Stimulated activated CD4-positive, alpha-beta T cell treated with anti-CD3 and anti-CD28 coated beads, Interleukin-1b, Interleukin-23, amount 100 ng/mL, for 24 hours (primary cell): ENCODE data around the gene MAMLD1.

Experiments used
- DNase-seq, 4 experiments: peaks; one replicate each; pipeline ENCODE4 v3.0.0-alpha.2; 2020; ENCODE audit warnings: low read depth in 4 of 4, low spot score in 1 of 4

The MAMLD1 gene

GRCh38 chrX:150529587-150529986 lies 166.5 kb downstream of the MAMLD1 start:
- DNase-seq: no peak

- DNase-seq: no peak
Observed at GRCh38 chrX:150530821-150531220, 167.7 kb downstream of the MAMLD1 start.

GRCh38 chrX:150531467-150531866 lies 168.3 kb downstream of the MAMLD1 start:
- no peak for DNase-seq

GRCh38 chrX:150533863-150534262 lies 170.7 kb downstream of the MAMLD1 start:
- no peak for DNase-seq

GRCh38 chrX:150536455-150537116 lies 173.5 kb downstream of the MAMLD1 start:
- no peak for DNase-seq

- DNase-seq: no peak
Observed at GRCh38 chrX:150537851-150538250, 174.7 kb downstream of the MAMLD1 start.

- DNase-seq: no peak
Observed at GRCh38 chrX:150540965-150541364, 177.8 kb downstream of the MAMLD1 start.

GRCh38 chrX:150542846-150543229 lies 179.7 kb downstream of the MAMLD1 start:
- DNase-seq: no peak

GRCh38 chrX:150543230-150544155 lies 180.4 kb downstream of the MAMLD1 start:
- no peak for DNase-seq

GRCh38 chrX:150544222-150544787 lies 181.2 kb downstream of the MAMLD1 start:
- DNase-seq: no peak

- no peak for DNase-seq
Observed at GRCh38 chrX:150544835-150545770, 182.0 kb downstream of the MAMLD1 start.

GRCh38 chrX:150546711-150547153 lies 183.6 kb downstream of the MAMLD1 start:
- DNase-seq: peak in 1 of 4 experiments; percentile 2

- DNase-seq: no peak
Observed at GRCh38 chrX:150547375-150548115, 184.4 kb downstream of the MAMLD1 start.

GRCh38 chrX:150548251-150548650 lies 185.1 kb downstream of the MAMLD1 start:
- DNase-seq: no peak

- DNase-seq: no peak
Observed at GRCh38 chrX:150548684-150549083, 185.6 kb downstream of the MAMLD1 start.

GRCh38 chrX:150551963-150552362 lies 188.8 kb downstream of the MAMLD1 start:
- no peak for DNase-seq

- DNase-seq: no peak
Observed at GRCh38 chrX:150558424-150558823, 195.3 kb downstream of the MAMLD1 start.
